ENCODE results near the gene RAB9A.
"Not testable (repeated sequence)": the region's sequence is repeated elsewhere in the genome, so short reads cannot be mapped to it uniquely, and the experiment has no call there.

RAB9A gene, protein sequence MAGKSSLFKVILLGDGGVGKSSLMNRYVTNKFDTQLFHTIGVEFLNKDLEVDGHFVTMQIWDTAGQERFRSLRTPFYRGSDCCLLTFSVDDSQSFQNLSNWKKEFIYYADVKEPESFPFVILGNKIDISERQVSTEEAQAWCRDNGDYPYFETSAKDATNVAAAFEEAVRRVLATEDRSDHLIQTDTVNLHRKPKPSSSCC

DNA sequence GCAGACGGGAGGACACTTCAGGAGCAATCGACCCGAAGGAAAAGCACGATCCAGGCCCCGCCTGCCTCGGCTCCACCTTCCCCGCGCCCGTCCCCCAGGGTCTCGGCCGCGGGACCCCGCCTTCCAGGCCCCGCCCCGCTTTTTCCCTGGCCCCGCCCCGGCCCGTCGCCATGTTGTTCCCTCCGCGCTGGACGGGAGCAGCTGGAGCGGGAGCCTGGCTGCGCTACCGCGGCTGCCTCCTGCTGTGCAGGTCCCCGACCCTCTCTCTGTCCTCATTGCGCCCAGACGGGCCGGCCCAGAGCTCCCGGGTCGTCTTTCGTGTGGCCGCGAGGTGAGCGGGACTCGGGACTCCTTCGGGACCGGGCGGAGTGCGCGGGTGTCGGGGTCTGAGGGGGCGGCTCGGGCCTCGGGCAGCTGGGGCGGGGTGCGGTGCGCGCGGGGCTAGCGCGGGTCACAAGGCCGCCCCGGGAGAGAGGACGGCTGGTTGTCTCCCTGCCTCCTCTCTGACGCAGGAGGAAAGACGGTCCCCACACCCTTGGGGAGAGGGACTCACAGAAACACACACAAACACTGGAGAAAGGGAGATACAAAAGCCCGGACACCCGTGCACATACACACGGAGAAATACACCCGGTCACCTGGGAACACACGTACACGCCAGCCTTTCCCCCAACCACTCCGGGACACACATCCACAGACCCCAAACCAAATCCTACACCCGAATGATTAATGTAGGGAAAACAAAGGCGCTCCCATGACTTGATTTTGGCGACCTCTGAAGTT lies at the start of gene RAB9A:
TSS of gene RAB9A (plus strand) at position 171 of the 783 bp plus-strand sequence. CDS start 19,619 bp downstream, outside the sequence.
- H3K27ac ChIP-seq, result no peak within 1 kb of the TSS
- peak within 1 kb of the TSS; percentile 91 for H3K9ac ChIP-seq (ENCODE audit: insufficient read length)
- no peaks in the 10 kb centered on the region for H3K36me3 ChIP-seq (ENCODE audit: insufficient read depth, low read length)
- peak; percentile 97 for TF ChIP-seq POLR2AphosphoS5 (IDR thresholded peaks at IDR 0.05; ENCODE audit: borderline replicate concordance, low read depth, low read length)
- TF ChIP-seq FOXP2 (optimal IDR thresholded peaks at IDR 0.05; ENCODE audit: control extremely low read depth, extremely low read length, insufficient read depth), result no peak
- no peak for TF ChIP-seq EZH2 (IDR thresholded peaks at IDR 0.05)
- no peak for DNase-seq (ENCODE audit: low read depth, low spot score)
- H3K4me3 ChIP-seq, result peak within 1 kb of the TSS; percentile 86
- no peaks in the 10 kb centered on the region for H3K9me3 ChIP-seq (ENCODE audit: low read depth, low read length)

DNA sequence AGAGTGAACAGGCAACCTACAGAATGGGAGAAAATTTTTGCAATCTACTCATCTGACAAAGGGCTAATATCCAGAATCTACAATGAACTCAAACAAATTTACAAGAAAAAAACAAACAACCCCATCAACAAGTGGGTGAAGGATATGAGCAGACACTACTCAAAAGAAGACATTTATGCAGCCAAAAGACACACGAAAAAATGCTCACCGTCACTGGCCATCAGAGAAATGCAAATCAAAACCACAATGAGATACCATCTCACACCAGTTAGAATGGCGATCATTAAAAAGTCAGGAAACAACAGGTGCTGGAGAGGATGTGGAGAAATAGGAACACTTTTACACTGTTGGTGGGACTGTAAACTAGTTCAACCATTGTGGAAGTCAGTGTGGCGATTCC lies 47.2 kb upstream of the RAB9A start:
- H3K4me3 ChIP-seq; H3K27ac ChIP-seq; H3K9me3 ChIP-seq (ENCODE audit: low read depth, low read length); H3K9ac ChIP-seq (ENCODE audit: insufficient read length); H3K36me3 ChIP-seq (ENCODE audit: insufficient read depth, low read length); DNase-seq (ENCODE audit: low read depth, low spot score): not testable (repeated sequence)

DNA sequence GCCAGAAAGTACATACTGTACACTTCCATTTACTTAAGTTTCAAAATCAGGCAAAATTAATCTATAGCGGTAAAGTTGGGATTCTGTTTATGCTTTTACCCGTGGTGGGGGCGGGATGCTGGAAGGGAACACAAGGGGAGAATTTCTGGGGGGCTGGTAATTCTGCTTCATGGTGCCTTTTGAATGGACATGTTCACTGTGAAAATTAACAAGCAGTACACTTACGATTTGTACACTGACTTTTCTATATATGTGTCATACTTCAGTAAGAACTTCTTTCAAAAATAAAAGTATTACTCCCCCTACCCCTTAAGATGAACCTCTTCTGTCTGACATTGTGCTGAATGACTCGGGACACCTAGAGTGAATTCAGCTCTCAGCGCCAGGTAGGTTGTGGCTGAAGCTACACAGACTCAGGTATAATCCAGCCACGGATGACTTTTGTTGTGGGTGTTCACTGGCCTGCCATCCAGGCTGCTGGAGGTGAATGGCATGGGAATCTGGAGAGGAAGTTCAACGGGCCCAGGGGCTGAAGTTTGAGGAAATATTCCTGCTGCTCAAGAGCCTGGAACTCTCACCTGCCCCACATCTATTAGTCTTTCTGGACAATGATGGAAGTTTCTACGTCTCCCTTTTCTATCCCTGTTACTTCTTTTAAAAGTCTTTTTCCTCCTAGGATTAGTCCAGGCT lies 43.3 kb upstream of the RAB9A start:
- Histone ChIP-seq H3K4me3 (no peak overlapping the region), H3K9me3 (ENCODE audit: low read depth, low read length) (no peaks in the 10 kb centered on the region), H3K9ac (ENCODE audit: insufficient read length) (no peak overlapping the region), H3K27ac (no peak overlapping the region), H3K36me3 (ENCODE audit: insufficient read depth, low read length) (no peaks in the 10 kb centered on the region)
- DNase-seq (ENCODE audit: low read depth, low spot score), result no peak
- TF ChIP-seq FOXP2 (optimal IDR thresholded peaks at IDR 0.05; ENCODE audit: control extremely low read depth, extremely low read length, insufficient read depth) (no peak), POLR2AphosphoS5 (IDR thresholded peaks at IDR 0.05; ENCODE audit: borderline replicate concordance, low read depth, low read length) (no peak), EZH2 (IDR thresholded peaks at IDR 0.05) (no peak)

DNA sequence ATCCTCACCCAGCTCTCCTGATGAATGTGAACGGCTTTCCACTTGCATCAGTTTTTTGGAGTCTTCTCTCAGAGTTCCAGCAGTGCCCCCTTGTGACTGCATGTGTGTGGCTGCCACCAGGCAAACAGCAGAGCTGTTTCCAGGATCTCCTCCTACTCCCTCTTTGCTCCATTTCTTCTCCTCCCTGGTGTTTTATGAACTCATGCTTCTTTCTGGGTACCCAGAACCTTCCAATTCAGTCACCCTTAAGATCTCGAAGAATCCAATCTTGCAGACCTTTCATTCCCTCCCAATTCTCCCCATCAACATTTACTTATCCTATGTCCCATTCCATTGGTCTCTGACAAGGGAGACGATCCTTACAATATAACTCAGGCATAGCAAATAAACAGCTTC lies 42.8 kb upstream of the RAB9A start:
- TF ChIP-seq FOXP2 (optimal IDR thresholded peaks at IDR 0.05; ENCODE audit: control extremely low read depth, extremely low read length, insufficient read depth) (no peak), POLR2AphosphoS5 (IDR thresholded peaks at IDR 0.05; ENCODE audit: borderline replicate concordance, low read depth, low read length) (no peak), EZH2 (IDR thresholded peaks at IDR 0.05) (no peak)
- H3K9ac ChIP-seq (ENCODE audit: insufficient read length), result no peak overlapping the region
- no peaks in the 10 kb centered on the region for H3K36me3 ChIP-seq (ENCODE audit: insufficient read depth, low read length)
- no peak for DNase-seq (ENCODE audit: low read depth, low spot score)
- no peaks in the 10 kb centered on the region for H3K9me3 ChIP-seq (ENCODE audit: low read depth, low read length)
- no peak overlapping the region for H3K4me3 ChIP-seq
- H3K27ac ChIP-seq, result no peak overlapping the region

DNA sequence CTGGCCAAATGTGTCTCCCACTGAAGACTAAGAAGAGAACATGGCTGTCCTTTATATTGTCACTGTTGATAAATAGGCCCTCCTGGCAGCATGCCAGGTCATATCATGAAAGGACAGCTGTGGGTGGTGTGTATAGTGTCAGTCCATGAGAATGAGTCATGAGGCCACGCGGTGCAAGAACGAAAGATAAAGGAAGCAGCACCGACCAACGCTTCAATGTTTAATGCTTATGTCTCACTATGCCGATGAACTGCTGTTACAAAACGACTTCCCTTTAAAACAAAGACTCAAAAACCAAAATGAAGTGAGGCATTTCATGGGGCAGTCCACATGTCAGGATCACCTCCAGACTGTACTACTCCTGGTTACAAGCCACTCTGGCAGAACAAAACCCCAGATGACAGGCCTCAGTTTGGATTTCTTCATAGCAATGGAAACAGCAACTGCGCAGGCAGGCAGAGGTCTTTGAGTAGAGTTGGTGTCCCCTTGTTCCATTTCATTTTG lies 41.2 kb upstream of the RAB9A start:
- no peak overlapping the region for H3K9ac ChIP-seq (ENCODE audit: insufficient read length)
- H3K27ac ChIP-seq, result no peak overlapping the region
- no peaks in the 10 kb centered on the region for H3K36me3 ChIP-seq (ENCODE audit: insufficient read depth, low read length)
- no peaks in the 10 kb centered on the region for H3K9me3 ChIP-seq (ENCODE audit: low read depth, low read length)
- DNase-seq (ENCODE audit: low read depth, low spot score), result no peak
- TF ChIP-seq EZH2 (IDR thresholded peaks at IDR 0.05) (no peak), POLR2AphosphoS5 (IDR thresholded peaks at IDR 0.05; ENCODE audit: borderline replicate concordance, low read depth, low read length) (no peak), FOXP2 (optimal IDR thresholded peaks at IDR 0.05; ENCODE audit: control extremely low read depth, extremely low read length, insufficient read depth) (no peak)
- no peak overlapping the region for H3K4me3 ChIP-seq

DNA sequence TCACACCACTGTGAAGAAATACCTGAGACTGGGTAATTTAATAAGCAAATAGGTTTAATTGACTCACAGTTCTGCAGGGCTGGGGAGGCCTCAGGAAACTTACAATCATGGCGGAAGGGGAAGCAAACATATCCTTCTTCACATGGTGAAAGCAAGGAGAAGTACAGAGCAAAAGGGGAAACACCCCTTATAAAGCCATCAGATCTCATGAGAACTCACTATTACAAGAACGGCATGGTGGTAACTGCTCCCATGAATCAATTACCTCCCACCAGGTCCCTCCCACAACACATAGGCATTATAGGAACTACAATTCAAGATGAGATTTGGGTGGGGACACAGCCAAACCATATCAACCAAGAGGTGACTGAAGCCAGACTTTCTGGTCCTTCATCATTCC lies 40.6 kb upstream of the RAB9A start:
- not testable (repeated sequence) for DNase-seq (ENCODE audit: low read depth, low spot score); H3K27ac ChIP-seq; H3K9me3 ChIP-seq (ENCODE audit: low read depth, low read length); H3K9ac ChIP-seq (ENCODE audit: insufficient read length); H3K4me3 ChIP-seq; H3K36me3 ChIP-seq (ENCODE audit: insufficient read depth, low read length)

DNA sequence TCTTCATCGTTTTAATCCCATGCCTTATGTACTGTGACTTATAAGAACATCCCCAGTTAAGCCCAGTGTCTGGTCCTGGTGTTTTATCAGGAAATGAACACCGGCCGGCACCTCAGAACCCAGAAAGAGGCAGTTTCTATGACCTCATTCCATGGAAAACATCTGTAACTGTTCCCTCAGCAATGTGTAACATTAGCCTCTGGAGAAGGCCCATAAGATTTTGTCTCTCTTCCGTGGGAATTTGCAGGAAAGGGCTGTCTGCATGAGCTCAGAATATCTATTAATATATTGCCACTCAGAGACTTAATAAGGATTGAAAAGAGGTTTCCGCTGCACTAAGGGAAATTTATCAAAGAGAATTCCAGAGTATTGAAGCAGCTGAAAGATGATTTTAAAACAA lies 39.1 kb upstream of the RAB9A start:
- Histone ChIP-seq H3K9ac (ENCODE audit: insufficient read length) (no peak overlapping the region), H3K36me3 (ENCODE audit: insufficient read depth, low read length) (no peaks in the 10 kb centered on the region), H3K27ac (no peak overlapping the region), H3K9me3 (ENCODE audit: low read depth, low read length) (no peaks in the 10 kb centered on the region), H3K4me3 (no peak overlapping the region)
- no peak for TF ChIP-seq EZH2 (IDR thresholded peaks at IDR 0.05)
- no peak for DNase-seq (ENCODE audit: low read depth, low spot score)

DNA sequence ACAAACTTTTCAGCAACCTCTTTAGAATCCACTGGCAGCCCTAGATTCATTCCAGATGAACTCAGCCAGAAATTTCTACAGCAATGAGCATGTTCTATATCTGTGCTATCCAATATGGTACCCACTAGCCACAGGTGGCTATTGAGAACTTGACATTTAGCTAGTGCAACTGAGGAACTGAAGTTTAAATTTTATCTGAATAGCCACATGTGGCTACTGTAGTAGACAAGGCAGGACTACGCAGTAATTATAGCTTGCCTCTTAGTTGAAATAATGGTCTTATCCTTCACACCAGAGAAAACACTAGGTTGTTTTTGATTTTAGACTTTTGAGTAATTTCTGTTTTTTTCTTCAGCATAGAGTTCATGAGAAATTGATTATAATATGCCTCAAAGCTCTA lies 38.6 kb upstream of the RAB9A start:
- H3K4me3 ChIP-seq, result no peak overlapping the region
- no peak for DNase-seq (ENCODE audit: low read depth, low spot score)
- H3K9ac ChIP-seq (ENCODE audit: insufficient read length), result no peak overlapping the region
- no peaks in the 10 kb centered on the region for H3K36me3 ChIP-seq (ENCODE audit: insufficient read depth, low read length)
- H3K9me3 ChIP-seq (ENCODE audit: low read depth, low read length), result no peaks in the 10 kb centered on the region
- TF ChIP-seq EZH2 (IDR thresholded peaks at IDR 0.05) (no peak), POLR2AphosphoS5 (IDR thresholded peaks at IDR 0.05; ENCODE audit: borderline replicate concordance, low read depth, low read length) (no peak), FOXP2 (optimal IDR thresholded peaks at IDR 0.05; ENCODE audit: control extremely low read depth, extremely low read length, insufficient read depth) (no peak)
- H3K27ac ChIP-seq, result no peak overlapping the region
